Measurements from ENCODE around the gene KIAA0753.

DNA sequence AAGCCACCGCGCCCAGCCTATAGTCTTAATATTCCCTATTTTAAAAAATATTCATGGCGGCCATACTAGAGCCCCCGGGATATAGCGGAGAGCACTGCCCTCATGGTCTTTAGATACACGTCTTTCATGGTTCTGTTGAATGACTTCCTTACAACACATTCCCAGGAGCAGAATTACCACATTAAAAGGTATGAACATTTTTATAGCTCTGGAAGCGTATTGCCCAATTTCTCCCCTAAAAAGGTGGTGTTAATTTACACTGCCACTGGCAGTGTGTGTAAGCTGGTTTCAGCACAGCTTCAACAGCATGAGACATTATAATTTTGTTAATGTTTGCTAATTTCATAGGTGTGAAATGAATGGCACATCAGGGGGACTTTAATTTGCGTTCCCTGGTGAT is 30.1 kb upstream of the KIAA0753 start:
- TF ChIP-seq, protein P1, sequence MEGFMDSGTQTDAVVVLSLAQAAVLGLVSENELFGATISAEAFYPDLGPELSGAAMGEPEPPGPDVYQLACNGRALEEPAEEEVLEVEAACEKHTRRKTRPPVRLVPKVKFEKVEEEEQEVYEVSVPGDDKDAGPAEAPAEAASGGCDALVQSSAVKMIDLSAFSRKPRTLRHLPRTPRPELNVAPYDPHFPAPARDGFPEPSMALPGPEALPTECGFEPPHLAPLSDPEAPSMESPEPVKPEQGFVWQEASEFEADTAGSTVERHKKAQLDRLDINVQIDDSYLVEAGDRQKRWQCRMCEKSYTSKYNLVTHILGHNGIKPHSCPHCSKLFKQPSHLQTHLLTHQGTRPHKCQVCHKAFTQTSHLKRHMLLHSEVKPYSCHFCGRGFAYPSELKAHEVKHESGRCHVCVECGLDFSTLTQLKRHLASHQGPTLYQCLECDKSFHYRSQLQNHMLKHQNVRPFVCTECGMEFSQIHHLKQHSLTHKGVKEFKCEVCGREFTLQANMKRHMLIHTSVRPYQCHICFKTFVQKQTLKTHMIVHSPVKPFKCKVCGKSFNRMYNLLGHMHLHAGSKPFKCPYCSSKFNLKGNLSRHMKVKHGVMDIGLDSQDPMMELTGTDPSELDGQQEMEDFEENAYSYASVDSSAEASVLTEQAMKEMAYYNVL (CRISPR knock-in tag; IDR thresholded peaks at IDR 0.05; ENCODE audit: borderline replicate concordance) = no peak
- TF ChIP-seq ZFP36 (IDR thresholded peaks at IDR 0.05; ENCODE audit: borderline replicate concordance, low read depth, low read length, partially characterized antibody) (no peak), KMT2B (CRISPR knock-in tag; IDR thresholded peaks at IDR 0.05) (no peak), NCOR1 (IDR thresholded peaks at IDR 0.05; ENCODE audit: borderline replicate concordance, low read length) (no peak), REPIN1 (CRISPR knock-in tag; IDR thresholded peaks at IDR 0.05; ENCODE audit: borderline replicate concordance, low read depth) (no peak), HHEX (CRISPR knock-in tag; IDR thresholded peaks at IDR 0.05) (no peak), IKZF1 (IDR thresholded peaks at IDR 0.05) (no peak), RBFOX2 (IDR thresholded peaks at IDR 0.05; ENCODE audit: low read depth, low read length) (no peak), FOSL2 (CRISPR knock-in tag; IDR thresholded peaks at IDR 0.05) (no peak), RELA (CRISPR knock-in tag; IDR thresholded peaks at IDR 0.05) (no peak), BRCA1 (CRISPR knock-in tag; IDR thresholded peaks at IDR 0.05) (no peak), TBP (CRISPR knock-in tag; IDR thresholded peaks at IDR 0.05) (no peak), TCF12 (IDR thresholded peaks at IDR 0.05) (no peak), TCF12 (CRISPR knock-in tag; IDR thresholded peaks at IDR 0.05) (no peak), SP1 (IDR thresholded peaks at IDR 0.05) (no peak), SP1 (CRISPR knock-in tag; IDR thresholded peaks at IDR 0.05) (no peak)
